ENCODE results near the gene ARHGEF38. TPM values are rescaled to one million over a fixed set of nuclear protein-coding genes. Genes with fewer than 3 reads are reported as not detected.

The ARHGEF38 gene
- polyA plus RNA-seq, 3 donors = not detected

GRCh38 chr4:105556206-105556605 lies 3.8 kb downstream of the ARHGEF38 start:
- no peaks in the 10 kb centered on the region for H3K36me3 Mint-ChIP-seq
- 100% methylated on average over 1 of the region's 1 CpG for WGBS (ENCODE audit: insufficient coverage)
- no peak overlapping the region for H3K27ac ChIP-seq (ENCODE audit: low read depth in 1 of 2, low read length in 2 of 2)
- H3K36me3 ChIP-seq (replicated peaks in 1 of 2; ENCODE audit: control insufficient read depth in 1 of 2, insufficient read depth in 2 of 2, low read length in 2 of 2) = no peaks in the 10 kb centered on the region
- H2AFZ ChIP-seq (ENCODE audit: insufficient read depth, low read depth, low read length, poor library complexity, severe bottlenecking) = no peak overlapping the region
- H3K4me1 ChIP-seq (ENCODE audit: control insufficient read depth in 1 of 2, insufficient read depth in 2 of 2, low read length in 2 of 2) = no peaks in the 10 kb centered on the region
- no peak overlapping the region for H3K4me3 ChIP-seq (replicated peaks in 1 of 3; ENCODE audit: low read depth in 2 of 3, low read length in 3 of 3)
- no peaks in the 10 kb centered on the region for H3K79me2 ChIP-seq (ENCODE audit: insufficient read depth, low read length)
- no peak overlapping the region for H3K27ac Mint-ChIP-seq
- no peaks in the 10 kb centered on the region for H4K20me1 ChIP-seq (ENCODE audit: insufficient read depth, low read length)
- no peak for DNase-seq
- H3K9me3 ChIP-seq (replicated peaks in 1 of 2; ENCODE audit: control insufficient read depth in 1 of 2, insufficient read depth in 1 of 2, low read length in 2 of 2) = no peaks in the 10 kb centered on the region
- no peak overlapping the region for H3K4me3 Mint-ChIP-seq
- H3K27me3 Mint-ChIP-seq (ENCODE audit: low read depth in 3 of 3) = peaks cover 0 to 1% (median 0%) of the 10 kb centered on the region in 3 donors
- peaks cover 0 to 5% (median 0%) of the 10 kb centered on the region in 7 donors for H3K9me3 Mint-ChIP-seq
- no peak for TF ChIP-seq CTCF (IDR thresholded peaks at IDR 0.05)
- no peak overlapping the region for H3K4me2 ChIP-seq (replicated peaks; ENCODE audit: extremely low read depth, low read length, poor library complexity, severe bottlenecking)
- intact Hi-C loops (cut with micrococcal nuclease) = no loop called here
- H3K9ac ChIP-seq (ENCODE audit: insufficient read depth, low read length, poor library complexity, severe bottlenecking) = no peak overlapping the region
- H3K27me3 ChIP-seq (ENCODE audit: control insufficient read depth in 2 of 2, insufficient read depth in 2 of 2, low read length in 2 of 2) = no peaks in the 10 kb centered on the region
- H3K4me1 Mint-ChIP-seq = no peaks in the 10 kb centered on the region

DNA sequence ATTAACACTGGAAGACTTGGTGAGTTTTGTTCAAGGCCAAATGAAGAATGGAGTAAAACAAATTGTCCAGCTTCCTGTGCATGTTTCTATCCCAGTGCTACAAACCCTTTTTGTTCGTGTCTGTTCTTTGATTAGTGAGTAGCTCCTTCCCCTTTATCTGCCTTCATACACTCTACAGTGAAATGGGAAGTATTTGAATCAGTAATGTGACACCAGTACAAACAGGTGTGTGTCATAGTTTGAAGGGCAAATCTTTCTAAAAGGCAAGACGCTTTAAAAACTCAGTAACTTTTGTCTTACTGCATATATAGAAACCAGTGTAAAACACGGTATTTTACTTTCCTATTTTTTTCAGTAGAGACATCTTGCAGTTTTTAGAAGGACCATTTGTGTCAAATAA lies 5.9 kb downstream of the ARHGEF38 start:
- no peak for TF ChIP-seq CTCF (IDR thresholded peaks at IDR 0.05)
- Histone ChIP-seq H4K20me1 (ENCODE audit: insufficient read depth, low read length) (no peaks in the 10 kb centered on the region), H2AFZ (ENCODE audit: insufficient read depth, low read depth, low read length, poor library complexity, severe bottlenecking) (no peak overlapping the region), H3K9me3 (replicated peaks in 1 of 2; ENCODE audit: control insufficient read depth in 1 of 2, insufficient read depth in 1 of 2, low read length in 2 of 2) (no peaks in the 10 kb centered on the region), H3K36me3 (replicated peaks in 1 of 2; ENCODE audit: control insufficient read depth in 1 of 2, insufficient read depth in 2 of 2, low read length in 2 of 2) (no peaks in the 10 kb centered on the region), H3K4me1 (ENCODE audit: control insufficient read depth in 1 of 2, insufficient read depth in 2 of 2, low read length in 2 of 2) (no peaks in the 10 kb centered on the region), H3K27me3 (ENCODE audit: control insufficient read depth in 2 of 2, insufficient read depth in 2 of 2, low read length in 2 of 2) (no peaks in the 10 kb centered on the region), H3K79me2 (ENCODE audit: insufficient read depth, low read length) (no peaks in the 10 kb centered on the region), H3K4me3 (replicated peaks in 1 of 3; ENCODE audit: low read depth in 2 of 3, low read length in 3 of 3) (no peak overlapping the region), H3K4me2 (replicated peaks; ENCODE audit: extremely low read depth, low read length, poor library complexity, severe bottlenecking) (no peak overlapping the region), H3K9ac (ENCODE audit: insufficient read depth, low read length, poor library complexity, severe bottlenecking) (no peak overlapping the region), H3K27ac (ENCODE audit: low read depth in 1 of 2, low read length in 2 of 2) (no peak overlapping the region)
- Mint-ChIP-seq H3K4me3 (no peak overlapping the region), H3K9me3 (no peaks in the 10 kb centered on the region), H3K36me3 (no peaks in the 10 kb centered on the region), H3K27ac (no peak overlapping the region), H3K27me3 (ENCODE audit: low read depth in 3 of 3) (peaks cover 0 to 1% (median 0%) of the 10 kb centered on the region in 3 donors), H3K4me1 (peaks cover 3% of the 10 kb centered on the region)
- DNase-seq = no peak
- WGBS (ENCODE audit: insufficient coverage) = no CpG with 5 or more reads among the region's 3 CpGs
- intact Hi-C loops (cut with micrococcal nuclease) = no loop called here

Data from CD14-positive monocyte (primary cell).